CD4-positive, alpha-beta T cell treated with Interleukin-15 for 4 hours (primary cell): ENCODE results near the gene KCNH5.
"Not testable (repeated sequence)": the region's sequence is repeated elsewhere in the genome, so short reads cannot be mapped to it uniquely, and the experiment has no call there.

Experiments
- DNase-seq: peaks from one replicate; pipeline ENCODE4 v3.0.0-alpha.2; 2020; ENCODE audit warnings: low spot score

The KCNH5 gene

DNA sequence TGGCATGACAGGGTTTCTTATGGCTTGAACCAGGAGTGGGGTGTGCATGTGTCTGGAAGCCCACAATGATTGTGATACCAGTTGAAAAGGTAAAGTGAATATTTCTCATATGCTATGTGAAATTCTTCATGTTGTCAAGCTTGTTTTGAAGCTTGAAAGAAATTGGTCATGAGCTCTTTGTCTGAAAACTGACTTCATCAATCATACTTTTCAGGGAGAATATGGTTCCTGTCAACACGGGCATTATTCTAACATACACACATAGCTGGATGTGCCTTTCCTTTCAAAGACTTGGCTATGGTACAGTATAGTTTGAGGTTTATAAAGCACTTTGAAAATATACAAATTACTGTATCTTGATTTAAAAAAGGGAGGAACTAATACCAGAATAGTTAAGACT, 158.8 kb downstream of the KCNH5 start:
- DNase-seq, result no peak

DNA sequence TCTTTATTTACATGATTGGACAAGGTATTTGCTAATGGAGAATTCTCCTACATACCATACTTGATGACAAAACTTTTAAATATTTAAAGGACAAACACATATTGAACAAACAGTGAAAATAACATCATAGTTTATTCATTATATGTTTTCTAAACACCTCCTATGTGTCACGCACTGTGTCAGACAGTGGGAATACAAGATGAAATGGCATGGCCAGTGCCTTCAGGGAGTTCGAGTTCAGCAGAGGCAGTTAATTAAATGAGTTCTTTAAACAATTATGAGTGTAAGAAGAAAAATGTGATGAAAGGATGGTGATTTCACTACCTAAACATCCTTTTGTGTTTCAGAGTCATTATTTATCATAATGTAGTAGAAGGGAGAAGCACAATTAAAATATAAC, 159.8 kb downstream of the KCNH5 start:
- no peak for DNase-seq

DNA sequence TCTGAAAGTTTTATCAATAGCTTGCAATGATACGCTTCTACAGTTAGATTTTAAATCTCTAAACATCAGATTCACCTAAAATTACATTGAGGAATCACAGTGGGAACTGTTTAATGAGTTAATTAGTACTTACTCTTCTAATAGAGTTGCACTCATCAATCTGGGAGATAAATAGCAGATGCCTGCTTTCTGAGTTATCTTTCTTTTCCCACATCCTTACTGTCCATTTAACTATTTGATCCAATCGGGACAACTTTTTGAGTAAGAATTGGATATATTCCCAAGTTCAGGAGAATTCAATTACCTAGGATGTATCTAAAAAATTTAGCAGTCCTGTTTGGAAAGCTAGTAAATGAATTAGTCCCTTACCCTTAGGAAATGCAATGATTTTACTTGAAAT, 162.3 kb downstream of the KCNH5 start:
- no peak for DNase-seq

DNA sequence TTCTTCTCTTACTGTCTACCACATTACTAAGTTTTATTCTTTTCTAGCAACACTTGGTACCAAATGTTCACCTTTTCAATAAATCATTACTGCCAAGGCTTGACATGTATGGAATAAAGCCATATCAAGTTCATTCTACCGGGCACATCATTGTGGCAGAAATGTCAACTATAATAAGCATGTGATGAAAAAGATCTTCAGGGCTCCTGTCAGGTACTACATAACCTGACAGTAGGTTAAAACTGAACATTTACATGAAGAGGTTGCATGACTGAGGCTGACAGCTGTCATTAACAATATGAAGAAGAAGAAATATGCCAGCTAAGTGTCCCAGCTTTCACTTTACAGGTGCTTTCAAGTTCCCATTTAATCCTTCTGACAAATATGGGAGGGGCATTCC, 178.9 kb downstream of the KCNH5 start:
- DNase-seq, result no peak

DNA sequence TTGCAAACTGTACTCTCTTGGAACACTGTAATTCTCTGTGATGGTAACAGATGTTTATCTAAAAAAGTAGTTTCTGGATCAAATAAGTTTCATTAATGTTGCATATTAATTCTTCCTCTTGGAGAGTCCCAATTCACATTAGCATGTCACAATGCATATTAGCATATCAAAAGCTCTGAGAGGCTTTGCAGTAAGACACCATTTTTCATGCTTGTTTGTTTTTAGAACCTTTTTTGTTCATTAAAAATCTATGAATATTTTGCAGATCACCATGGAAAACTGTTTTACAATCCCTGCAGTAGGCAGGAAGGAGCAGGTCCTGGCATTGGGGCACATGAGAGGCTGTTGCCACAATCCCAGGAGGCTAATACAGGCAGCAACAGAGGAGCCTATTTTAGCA, 180.7 kb downstream of the KCNH5 start:
- no peak for DNase-seq

DNA sequence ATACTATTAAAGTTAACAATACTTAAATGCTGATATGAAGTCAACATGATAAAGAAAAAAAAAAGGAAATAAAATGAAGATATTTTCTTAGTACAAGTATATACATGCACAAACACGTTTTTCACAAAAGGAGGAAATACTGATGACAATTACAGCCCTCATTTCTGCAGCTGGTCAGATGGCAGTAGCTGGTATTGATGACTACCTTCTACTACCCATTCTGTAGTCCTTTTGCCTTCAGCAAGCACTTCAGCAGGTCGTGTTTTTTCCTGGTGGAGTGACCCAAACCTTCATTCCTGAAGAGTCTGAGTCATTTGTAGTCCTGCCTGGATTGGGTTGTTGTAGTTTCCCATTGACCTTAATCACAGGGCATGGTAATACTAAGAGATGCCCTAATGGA, 187.2 kb downstream of the KCNH5 start:
- not testable (repeated sequence) for DNase-seq

DNA sequence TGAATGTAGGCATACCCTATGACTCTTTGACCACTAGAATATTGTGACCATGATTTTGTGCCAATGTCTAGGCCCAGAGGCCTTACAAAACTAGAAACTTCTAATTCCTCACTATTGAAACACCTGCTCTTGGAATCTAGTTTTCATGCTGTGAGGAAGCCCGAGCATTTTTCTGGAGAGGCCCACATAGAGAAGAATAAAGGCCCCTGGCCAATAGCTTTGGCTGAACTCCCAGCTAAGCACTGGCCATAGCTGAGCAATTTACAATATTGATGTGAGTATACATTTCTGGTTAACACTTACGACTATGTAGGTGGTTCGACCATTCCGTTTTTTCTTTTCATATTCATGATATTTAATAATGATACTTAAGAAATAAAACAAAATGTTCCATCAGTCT, 190.3 kb downstream of the KCNH5 start:
- no peak for DNase-seq

DNA sequence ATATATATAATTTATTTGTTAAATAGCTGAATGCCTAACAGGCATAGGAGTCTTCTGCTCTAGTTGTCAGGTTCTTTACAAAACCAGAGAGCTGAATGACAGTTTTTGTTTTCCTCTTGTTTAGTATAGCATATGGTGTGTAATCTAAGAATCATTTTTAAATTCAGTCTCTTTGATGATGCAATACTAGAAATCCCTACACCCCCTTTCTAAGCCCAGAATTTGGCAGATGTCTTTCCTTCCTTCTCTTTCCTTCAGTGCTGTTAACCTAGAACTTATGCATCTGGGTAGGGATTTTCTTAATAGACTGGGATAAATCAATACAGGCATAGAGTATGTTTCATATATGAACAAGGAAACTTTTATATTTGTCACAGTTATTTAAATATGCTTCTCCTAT, 198.1 kb downstream of the KCNH5 start:
- no peak for DNase-seq

DNA sequence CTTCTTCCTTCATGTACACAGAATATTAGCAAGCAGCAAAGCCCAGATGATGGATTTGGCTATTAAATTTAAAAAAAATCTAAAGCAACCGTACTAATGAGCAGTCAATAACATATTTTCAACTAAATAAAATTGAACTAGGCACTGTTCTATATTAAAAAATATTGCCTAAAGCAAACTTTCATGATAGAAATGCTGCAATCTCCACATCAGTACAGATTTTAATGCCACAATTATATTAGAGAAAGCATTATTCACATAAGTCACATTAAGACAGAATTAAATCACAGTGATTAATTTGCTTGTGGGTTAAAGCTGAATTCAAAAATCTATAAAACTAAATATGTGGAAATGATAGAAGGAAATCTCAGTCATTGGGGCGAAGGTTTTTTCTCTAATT, 200.7 kb downstream of the KCNH5 start:
- DNase-seq, result no peak

DNA sequence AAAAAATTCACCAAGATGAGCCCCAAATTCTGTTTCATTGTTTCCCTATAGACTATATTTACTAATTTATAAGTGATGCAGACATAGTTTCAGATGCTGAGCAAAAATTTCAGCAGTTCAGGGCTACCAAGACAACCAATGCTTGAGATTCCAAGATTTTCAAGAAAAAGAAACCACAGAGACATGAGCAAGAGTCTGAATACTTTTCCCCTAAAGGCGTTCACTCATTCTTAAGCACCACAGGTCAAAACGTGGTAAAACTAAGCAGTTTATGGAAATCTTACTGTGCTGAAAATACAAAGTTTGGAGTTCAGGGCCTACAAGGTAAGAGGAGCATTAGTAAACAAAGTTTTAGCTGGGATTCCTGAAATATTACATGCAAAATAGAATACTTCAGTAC, 221.2 kb downstream of the KCNH5 start:
- no peak for DNase-seq

DNA sequence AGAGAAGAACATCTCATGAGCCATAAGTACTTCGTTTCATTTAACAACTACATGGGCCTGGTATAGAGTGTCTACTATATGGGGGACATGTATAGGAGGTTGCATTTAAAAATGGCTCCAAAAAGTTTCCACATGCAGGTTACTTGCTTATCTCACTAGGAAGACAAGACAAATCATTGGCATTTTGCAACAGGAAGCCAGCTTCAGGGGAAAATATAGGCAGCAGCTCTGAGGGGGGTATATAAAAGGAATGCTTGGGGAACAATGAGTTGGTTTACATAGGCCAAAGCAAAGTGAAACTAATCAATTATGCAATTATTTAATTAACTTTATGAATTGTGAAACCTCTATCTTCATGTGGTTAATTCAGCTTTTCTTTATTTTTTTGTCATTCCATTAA, 225.3 kb downstream of the KCNH5 start:
- no peak for DNase-seq

DNA sequence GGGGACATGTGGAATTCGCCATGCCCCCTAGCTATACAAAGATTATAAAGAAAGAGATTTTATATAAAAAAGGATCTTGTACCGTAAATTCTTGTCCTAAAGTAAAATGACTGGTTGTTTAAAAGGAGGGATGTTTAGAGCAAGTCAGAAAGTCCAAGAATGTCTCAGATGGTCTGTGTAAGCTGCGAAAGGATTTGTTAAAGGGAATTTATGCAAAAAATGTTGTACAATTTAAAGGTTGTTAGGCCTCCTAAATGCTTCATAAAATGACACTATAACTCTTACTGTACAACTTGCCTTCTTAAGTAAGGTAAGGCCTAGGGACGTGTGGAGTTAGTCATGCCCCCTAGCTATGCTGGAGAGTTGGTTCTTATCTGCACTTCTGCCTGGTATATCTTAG, 237.6 kb downstream of the KCNH5 start:
- DNase-seq, result no peak

DNA sequence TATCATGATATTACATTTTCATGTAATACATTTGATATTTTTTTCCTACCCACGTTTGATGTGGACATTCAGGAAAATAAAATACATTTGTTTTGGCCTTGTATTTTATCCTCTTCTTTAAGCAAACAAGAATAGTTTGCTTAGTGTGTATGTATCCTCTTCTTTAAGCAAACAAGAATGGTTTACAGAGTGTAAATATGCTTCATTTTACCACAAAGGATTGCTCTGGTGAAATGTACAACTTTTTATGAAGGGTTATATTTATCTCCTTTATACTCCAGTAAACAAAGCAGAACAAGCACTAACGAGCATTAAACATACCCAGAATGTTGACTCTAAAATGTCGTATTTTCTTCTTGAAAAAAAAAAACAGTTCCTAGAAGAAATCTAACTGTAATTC, 244.7 kb downstream of the KCNH5 start:
- DNase-seq, result no peak

DNA sequence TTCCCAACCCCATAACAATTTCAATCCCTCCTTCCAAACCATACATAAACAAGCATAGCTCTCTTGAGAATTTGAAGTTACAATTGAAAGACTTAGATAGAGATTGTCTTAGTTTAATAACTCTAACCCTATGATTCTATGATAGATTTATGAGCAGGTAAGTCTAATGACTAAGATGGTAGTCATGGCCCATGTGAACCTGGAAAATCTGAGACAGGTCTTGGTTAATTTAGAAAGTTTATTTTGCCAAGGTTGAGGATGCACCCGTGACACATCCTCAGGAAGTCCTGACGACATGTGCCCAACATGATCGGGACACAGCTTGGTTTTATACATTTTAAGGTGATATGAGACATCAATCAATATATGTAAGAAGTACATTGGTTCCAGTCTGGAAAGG, 248.8 kb downstream of the KCNH5 start:
- no peak for DNase-seq

DNA sequence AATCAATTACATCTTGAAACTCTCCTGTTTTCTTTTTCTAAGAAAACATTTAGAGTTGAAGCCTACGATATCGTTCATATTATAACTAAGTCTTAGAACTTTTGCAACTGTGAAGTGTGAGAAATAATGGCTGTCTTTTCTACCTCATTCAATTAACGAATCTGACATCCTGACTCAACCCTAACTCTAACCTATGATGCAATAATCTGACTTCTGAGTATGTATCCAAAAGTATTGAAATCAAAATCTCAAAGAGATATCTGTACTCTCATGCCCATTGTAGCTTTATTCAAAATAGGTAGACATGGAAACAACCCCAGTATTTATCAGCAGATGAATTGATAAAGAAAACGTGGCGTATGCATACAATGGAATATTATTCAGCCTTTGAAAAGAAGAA, 252.7 kb downstream of the KCNH5 start:
- no peak for DNase-seq

DNA sequence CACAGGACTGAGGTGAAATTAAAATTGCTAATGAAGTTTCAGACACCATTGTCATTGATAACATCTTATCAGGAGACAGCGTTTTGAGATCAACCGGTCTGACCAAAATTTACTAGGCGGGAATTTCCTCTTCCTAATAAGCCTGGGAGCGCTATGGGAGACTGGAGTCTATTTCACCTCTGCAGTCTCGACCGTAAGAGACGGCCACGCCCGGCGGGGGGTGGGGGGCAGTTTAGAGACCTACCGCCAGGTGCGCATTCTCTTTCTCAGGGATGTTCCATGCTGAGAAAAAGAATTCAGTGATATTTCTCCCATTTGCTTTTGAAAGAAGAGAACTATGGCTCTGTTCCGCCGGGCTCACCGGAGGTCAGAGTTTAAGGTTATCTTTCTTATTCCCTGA, 263.9 kb downstream of the KCNH5 start:
- not testable (repeated sequence) for DNase-seq

DNA sequence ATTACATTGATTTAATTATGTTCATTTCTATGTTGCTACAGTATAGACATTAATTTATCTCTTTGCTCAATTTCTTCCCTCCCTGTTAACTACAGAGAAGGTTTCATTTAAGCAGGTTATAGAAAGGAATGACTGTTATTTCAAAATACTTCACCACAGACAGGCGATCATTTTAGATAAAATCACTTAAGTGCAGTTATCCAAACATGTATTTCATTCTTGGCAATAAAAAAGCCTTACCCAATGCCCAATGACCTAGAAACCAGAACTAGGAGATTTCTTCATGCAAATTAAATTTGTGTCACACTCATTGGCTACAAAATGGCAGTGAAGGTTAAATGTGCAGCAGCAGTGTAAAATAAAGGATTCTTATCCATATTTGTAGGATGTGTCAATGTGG, 266.4 kb downstream of the KCNH5 start:
- no peak for DNase-seq

DNA sequence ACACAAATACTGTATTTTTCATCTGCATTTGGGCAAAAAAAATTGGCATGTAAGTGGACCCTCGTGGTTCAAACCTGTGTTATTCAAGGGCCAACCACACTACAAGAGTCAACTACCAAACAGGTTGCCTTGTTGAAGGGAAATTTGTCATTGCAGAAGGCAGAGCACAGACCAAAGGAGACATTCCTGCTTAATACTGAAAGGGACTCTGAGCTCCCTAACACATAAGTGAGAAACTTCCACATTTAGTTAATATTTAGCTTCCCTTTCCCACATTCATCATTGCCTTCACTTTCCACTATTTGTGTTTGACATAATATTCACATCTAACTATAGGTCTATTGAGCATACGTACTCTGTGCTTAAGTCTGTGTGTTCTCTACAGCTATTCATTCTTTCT, 266.9 kb downstream of the KCNH5 start:
- DNase-seq, result no peak

DNA sequence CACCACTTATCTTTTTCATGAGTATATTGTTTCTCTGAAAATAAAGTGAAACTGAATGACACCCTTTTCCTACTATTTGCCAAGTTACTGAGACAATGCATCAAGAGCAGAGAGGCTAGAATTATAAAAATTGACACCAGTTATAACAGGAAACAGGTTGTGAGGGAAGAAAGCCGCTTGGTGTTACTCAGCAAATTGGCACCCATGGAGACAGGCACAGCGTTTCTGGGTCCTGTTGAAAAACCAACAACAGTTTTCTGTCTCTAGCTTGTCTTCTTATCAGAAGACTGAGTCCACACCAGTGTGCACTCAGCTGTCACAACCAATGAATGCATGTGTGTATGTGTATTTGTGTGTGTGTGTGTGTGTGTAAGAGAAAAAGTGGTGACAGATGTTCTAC, 267.7 kb downstream of the KCNH5 start:
- no peak for DNase-seq

DNA sequence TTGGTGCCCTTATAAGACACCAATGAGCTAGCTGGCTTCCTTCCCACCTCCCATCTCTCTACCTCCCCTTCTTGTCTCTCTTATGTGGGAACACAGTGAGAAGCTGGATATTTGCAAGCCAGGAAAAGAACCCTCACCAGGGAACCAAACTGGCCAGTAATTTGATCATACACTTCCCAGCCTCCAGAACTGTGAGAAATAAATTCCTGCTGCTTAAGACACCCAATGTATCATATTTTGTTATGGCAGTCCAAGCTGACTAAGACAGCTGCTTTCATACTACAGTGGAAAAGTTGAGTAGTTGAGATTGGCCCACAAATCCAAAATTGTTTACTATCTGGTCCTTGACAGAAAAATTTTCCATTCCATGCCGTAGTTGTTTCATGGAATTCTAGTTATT, 269.0 kb downstream of the KCNH5 start:
- DNase-seq, result no peak

DNA sequence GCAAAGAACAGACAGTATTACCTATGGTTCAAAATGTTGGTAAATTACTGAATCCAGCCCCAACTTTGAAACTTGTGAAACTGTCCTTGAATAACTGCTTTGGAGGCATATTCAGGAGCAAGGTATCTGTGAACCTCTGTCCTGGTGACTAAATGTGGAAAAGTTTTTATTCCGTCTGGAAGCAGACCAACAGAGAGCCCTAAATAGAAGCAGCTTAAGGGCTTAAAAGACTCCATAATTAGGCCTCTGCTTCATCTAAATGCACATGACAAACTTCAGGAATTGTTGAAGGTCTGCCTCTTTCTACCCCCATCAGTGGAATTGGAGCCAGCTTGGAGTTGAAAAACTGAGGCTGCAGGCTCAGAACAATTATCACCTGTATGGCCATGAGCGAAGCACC, 276.5 kb downstream of the KCNH5 start:
- no peak for DNase-seq

DNA sequence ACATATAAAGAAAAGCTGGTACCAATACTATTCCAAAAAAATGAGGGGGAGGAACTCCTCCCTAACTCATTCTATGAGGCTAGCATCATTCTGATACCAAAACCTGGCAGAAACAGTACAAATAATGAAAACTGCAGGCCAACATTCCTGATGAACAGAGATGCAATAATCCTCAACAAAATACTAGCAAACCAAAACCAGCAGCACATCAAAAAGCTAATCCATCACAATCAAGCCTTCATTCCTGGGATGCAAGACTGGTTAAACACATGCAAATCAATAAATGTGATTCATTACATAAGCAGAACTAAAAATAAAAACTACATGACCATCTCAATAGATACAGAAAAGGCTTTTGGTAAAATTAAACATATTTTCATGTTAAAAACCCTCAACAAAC, 281.3 kb downstream of the KCNH5 start:
- no peak for DNase-seq

DNA sequence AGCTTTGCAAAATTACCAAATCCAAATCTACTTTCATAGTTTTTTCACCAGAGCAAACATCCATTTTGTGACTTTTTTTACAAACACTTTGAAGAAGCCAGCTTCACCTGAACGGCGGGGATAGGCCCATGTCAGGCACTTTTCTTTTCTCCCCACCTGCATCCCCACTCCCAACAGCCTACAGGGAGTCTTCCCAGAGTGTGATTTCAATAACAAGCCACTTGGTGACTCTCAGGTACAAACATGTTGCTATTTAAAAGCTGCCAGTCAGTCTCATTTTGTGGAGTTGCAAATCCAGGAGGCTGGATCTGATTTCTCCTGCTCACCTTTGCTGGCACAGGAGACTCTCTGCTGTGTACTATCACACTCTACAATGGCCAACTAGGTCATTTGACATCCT, 285.5 kb downstream of the KCNH5 start:
- no peak for DNase-seq

DNA sequence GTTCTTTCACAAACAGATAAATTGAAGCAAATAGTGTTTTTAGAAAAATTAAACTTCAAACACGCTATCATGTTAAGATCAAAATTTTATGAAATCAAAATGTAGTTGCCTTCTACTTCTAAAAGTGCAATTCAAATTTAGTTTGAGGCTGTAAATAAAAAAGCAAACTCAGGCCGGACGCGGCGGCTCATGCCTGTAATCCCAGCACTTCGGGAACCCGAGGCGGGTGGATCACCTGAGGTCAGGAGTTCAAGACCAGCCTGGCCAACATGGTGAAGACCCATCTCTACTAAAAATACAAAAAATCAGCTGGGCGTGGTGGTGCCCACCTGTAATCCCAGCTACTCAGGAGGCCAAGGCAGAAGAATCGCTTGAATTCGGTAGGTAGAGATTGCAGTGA, 298.4 kb downstream of the KCNH5 start:
- DNase-seq, result not testable (repeated sequence)

DNA sequence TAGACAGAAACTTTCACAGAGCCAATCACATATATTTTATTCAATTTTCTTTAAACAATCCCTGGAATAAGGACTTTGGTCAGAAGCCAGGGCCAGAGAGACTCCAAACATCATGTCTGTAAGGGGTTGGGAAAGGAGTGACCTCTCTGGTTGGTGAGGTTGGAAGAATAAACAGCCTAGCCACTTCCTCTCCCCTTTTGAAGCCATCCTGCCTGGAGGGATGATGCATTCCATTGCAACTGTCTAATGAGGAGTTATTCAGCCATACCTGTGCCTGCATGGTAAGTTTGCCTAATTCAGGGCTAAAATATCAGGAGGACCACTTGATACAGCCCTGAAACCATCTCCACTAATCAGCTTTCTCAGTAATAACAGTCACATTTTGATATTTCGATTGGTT, 299.8 kb downstream of the KCNH5 start:
- no peak for DNase-seq
